HG03045 (cell line): ENCODE measurements around the gene MYL12B.
"Not testable (repeated sequence)": the region's sequence is repeated elsewhere in the genome, so short reads cannot be mapped to it uniquely, and the experiment has no call there.

Experiments used
- ATAC-seq: cut with Tn5 transposase; IDR thresholded peaks from one replicate; pipeline ENCODE4 v1.9.1; 2021; ENCODE audit warnings: mild to moderate bottlenecking, moderate library complexity; ENCODE audit not compliant: unreplicated experiment

The MYL12B gene

GRCh38 chr18:3294435-3295080, 32.6 kb downstream of the MYL12B start:
- no peak for ATAC-seq

DNA sequence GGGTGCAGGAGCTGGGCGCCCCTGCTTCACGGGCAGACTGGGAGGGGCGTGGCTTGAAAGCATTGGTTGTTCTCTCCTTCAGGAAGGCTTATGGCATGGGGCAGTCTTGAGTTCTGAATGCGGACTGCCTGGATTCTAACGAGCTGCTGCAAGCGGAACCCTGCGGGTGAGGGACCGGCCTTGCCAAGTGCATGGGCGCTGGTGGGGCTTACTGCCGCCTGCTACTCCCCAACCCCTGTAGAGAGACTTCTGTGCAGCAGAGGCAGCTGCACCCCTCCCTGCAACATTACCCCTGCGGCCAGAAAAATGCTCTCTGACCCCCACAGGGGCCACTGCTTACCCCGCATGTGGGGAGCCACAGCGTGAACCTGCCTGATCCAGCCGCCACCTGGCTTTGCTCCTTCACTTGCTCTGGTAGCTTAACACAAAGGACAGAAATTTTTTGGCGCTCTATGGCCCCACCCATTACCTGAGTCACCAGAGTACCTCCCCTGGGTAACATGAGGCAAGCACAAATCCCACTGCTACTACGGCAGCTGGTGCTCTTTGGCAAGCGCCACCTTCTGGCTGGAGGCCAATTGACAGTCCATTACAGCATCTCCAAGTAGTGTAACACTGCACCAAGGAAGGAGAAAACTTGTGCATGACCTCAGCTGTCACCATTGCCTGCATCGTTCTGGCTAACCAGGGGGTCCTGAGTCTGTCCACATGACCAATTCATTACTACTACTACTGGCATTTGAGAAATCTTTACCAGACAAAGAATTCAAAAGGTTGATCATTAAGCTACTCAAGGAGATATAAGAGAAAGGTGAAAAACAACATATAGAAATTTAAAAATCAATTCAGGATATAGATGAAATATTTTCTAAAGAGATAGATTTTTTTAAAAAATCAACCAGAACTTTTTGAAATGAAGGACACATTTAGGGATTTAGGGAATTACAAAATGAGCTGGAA, 35.4 kb downstream of the MYL12B start:
- ATAC-seq = peak; percentile 99

- no peak for ATAC-seq
These were observed 42.9 kb downstream of the MYL12B start for GRCh38 chr18:3304832-3305231.

GRCh38 chr18:3305354-3305762, 43.4 kb downstream of the MYL12B start:
- ATAC-seq = no peak

DNA sequence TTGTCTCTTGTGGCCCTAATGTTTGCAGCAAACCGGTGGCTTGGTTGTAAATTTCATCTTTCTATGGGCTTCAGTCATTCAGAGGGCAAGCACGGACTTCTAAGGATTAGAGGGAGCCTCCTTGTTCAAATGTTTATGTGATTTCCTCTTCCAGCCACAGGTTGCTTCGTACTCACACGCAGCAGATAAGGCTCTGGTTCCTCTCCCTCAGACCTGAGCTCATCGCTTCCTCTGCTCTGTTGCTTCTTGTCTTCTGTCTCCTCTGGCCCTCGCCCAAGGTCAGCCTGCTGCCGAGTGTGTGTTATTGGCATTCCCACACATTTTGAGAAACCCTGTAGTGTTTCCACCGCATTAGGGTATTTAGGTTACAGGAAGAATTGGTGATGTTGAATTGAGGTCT, 44.0 kb downstream of the MYL12B start:
- ATAC-seq = no peak

- ATAC-seq = no peak
These were observed 44.5 kb downstream of the MYL12B start for GRCh38 chr18:3306391-3306790.

DNA sequence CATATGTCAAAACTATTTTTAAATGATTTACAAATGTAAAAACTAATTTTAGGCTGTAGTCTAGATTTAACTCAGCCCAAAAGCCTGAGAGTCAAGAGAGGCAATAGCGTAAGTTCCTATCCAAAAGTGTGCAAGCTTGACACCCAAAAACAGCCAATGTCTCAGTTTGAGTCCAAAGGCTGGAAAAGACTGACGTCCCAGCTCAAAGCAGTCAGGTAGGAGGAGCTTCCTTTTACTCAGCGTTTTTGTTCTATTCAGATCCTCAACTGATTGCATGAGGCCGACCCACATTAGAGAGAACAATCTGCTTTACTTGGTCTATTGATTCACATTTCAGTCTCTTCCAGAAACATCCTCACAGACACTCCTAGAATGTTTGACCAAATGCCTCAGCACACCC, 51.8 kb downstream of the MYL12B start:
- no peak for ATAC-seq

DNA sequence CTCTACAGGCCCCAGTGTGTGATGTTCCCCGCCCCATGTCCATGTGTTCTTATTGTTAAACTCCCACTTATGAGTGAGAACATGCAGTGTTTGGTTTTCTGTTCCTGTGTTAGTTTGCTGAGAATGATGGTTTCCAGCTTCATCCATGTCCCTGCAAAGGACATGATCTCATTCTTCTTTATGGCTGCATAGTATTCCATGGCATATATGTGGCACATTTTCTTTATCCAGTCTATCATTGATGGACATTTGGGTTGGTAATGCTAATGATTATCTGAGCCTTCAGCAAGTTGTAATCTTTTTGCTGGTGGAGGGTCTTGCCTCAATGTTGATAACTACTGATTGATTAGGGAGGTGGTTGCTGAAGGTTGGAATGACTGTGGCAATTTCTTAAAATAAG, 53.4 kb downstream of the MYL12B start:
- not testable (repeated sequence) for ATAC-seq

DNA sequence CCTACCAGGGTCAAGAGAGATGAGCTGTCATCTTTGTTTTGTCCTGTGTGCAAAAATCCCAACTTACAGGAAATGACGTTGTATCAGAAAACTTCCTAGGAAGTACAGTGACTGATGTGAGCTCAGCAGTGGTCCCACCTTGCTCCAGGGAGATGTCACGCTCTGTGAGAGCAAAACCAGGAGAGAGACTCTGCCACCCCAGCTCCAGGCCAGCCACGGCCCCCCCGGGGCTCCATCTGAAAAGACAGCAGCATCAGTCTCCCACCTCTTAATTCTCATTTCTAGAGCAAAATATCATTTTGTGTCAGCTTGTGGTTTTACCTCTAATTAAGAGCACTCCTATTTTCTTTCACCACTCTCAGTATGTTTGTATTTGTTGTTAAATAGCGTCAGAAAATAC, 57.5 kb downstream of the MYL12B start:
- no peak for ATAC-seq

DNA sequence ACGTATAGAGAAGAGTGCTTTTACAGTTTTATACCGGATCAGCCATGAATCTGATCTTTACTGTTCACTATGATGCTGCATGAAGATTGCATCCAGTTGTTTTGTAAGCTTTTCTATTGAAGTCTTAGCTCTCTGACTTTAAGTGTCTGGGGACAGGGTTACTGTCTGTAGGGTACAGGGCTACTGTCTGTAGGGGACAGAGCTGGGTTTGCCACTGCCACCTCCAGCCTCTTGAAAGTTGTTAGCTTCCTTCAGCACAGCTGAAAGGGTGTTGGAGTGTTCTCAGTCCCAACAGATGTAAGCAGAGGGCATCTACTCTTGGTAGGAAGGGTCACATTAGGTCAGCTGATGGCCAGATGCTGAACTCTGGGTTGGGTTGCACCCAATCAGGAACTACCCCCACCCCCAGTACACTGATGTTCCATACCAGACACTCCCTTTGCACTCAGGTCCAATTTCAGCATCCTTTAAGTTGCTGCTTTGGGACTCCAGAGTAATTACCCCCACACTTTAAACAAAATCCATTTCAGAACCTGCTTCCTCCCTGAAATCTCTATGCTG, 58.0 kb downstream of the MYL12B start:
- ATAC-seq = no peak

- ATAC-seq = no peak
These were observed 59.3 kb downstream of the MYL12B start for GRCh38 chr18:3321133-3321812.

DNA sequence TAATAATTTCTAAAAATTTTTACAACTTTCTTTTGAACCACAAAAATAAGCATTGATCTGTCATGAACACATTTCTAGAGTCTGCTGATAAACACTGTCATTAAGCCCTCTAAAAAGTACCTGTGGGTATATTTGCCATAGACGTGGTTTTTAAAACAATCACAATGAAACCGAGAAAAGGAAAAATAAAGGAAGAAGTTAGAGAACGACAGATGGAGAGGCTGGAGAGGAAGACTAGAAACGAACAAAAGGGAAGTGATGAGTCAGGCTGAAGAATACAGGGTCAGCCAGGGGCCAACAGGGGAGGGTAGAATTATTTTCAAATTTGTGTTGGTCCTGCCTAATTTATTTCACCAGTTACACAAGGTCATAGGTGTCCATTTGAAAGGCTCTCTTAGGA, 62.0 kb downstream of the MYL12B start:
- ATAC-seq = no peak
